GM19455 (cell line): Measurements from ENCODE around the gene DLK1.

ENCODE experiments used
- ATAC-seq: cut with Tn5 transposase; IDR thresholded peaks from one replicate; pipeline ENCODE4 v1.9.1; 2021; ENCODE audit not compliant: unreplicated experiment

The DLK1 gene

DNA sequence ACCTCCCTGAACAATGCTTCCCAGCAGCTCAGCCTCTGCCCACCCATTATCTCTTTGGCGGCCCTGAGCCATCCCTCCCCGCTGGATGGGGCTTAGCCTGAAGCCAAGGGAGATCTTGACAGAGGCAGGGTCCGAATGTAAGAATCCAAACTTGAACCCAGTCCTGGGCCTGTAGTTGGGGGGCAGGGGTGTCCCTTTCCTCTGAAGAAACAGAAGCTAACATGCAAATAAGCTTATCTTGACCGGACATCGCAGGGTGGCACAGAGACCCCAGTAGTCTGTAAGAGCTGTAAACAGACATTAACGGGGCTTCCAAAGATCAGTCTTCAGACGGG is 6.0 kb downstream of the DLK1 start:
- no peak for ATAC-seq

DNA sequence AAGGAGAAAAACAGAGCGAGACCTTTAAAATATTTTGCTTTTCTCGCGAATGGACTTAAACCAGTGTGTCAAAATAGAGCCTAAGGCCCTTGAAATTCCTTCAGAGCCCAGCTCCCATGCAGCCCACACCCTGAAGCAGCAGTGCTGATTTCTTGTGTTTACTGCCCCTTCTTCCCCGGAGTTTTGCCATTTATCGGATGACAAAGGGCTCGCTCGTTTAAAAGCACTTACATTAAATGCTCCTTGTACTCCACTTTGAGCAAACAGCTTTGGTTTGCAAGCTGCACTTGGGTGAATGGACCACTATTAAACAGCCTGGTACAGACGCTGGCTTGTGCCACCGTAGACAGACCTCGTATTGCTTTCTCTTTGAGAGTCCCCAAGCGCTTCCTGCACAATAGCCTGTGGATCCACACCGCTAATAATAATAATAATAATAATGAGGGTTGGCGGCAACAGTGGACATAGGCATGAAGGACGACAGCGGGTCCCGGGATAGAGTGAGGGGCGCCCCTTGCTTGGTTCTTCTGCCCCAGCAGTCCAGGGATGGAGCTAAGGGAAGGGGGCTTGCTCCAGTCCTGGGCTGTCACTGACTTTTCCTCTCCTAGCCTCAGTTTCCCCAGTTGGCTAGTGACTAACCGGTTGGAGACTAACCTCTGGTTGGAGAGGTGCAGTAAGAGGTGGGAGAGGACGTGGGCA is 6.6 kb downstream of the DLK1 start:
- no peak for ATAC-seq

DNA sequence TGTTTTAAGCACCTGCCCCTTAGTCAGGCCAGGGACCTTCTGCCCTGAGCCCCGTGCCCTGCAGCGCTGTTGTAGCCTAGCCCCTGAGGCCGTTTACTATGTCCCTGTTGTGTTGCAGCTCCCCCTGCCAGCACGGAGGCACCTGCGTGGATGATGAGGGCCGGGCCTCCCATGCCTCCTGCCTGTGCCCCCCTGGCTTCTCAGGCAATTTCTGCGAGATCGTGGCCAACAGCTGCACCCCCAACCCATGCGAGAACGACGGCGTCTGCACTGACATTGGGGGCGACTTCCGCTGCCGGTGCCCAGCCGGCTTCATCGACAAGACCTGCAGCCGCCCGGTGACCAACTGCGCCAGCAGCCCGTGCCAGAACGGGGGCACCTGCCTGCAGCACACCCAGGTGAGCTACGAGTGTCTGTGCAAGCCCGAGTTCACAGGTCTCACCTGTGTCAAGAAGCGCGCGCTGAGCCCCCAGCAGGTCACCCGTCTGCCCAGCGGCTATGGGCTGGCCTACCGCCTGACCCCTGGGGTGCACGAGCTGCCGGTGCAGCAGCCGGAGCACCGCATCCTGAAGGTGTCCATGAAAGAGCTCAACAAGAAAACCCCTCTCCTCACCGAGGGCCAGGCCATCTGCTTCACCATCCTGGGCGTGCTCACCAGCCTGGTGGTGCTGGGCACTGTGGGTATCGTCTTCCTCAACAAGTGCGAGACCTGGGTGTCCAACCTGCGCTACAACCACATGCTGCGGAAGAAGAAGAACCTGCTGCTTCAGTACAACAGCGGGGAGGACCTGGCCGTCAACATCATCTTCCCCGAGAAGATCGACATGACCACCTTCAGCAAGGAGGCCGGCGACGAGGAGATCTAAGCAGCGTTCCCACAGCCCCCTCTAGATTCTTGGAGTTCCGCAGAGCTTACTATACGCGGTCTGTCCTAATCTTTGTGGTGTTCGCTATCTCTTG is 7.6 kb downstream of the DLK1 start:
- ATAC-seq: no peak

DNA sequence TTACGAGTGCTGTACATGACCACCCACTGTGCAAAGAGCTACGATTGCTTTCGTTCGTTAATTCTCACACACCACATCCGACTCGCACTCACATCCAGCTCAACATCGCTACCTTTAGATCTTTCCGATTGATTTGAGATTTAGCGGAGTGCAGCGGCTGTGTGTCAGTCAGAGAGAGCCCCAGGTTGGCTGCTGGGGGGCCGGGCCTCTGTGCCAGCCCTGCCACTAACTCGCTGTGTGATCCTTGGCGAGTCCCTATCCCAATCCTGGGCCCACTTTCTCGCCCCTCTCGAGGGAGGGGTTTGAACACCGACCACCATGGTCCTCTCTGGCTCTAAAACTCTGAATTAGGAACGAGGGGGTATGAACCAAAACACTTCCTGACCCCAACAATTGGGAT is 8.6 kb downstream of the DLK1 start:
- ATAC-seq: no peak

DNA sequence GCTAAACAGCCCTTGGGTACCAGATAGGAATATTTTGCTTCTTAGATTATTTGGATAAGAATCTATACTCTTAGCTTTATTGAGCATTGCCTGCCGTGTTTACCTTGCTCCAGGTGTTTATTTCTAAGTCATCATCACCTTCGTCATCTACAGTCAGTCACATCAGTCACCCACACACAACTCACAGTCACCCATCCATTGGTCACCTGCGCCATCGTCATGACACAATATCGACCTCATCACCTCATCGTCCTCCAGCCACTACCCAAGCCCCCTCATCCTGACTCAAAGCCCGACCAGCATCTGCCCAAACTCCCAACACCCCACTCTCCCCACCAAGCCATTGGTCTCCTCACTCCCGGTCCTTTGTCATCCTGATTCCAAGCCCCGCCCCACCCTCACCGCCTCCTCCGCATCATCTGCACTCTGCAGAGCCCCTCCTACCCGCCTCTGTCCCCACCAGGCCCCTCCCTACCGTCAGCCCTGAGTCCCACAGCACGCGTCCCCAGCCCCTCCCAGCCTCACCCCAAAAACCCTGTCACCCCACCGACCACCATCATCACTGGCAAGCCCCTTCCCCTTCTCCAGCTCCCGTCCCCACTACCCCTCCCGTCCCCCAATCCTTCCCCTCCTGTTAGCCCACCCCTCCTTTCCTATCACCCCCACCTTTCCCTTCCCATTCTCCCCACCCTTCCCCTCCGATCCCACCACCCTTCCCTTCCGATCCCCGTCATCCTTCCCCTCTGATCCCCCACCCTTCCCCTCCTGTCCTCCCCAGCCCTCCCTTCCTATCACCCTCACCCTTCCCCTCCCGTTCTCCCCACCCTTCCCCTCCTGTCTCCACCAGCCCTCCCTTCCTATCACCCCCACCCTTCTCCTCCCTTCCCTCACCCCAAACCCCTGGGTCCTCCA is 9.8 kb downstream of the DLK1 start:
- ATAC-seq: no peak

DNA sequence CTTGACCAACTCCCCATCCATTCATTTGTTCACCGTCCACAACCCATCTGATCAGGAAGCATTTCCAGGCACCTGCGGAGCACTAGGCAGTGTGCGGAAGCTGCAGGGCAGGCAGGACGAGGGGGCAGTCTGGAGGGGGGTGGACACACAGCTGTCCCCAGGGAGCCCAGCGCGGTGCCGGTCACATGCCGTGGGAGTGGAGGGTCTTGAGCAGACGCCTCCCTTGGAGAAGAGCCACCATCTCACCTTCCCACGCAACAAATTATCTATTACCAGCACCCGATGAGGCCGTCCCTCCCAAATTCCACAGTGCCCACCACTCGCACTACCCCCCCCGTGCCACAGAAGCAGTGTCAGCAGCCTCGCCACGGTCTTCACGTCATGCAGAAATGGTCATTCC is 10.8 kb downstream of the DLK1 start:
- ATAC-seq: no peak

DNA sequence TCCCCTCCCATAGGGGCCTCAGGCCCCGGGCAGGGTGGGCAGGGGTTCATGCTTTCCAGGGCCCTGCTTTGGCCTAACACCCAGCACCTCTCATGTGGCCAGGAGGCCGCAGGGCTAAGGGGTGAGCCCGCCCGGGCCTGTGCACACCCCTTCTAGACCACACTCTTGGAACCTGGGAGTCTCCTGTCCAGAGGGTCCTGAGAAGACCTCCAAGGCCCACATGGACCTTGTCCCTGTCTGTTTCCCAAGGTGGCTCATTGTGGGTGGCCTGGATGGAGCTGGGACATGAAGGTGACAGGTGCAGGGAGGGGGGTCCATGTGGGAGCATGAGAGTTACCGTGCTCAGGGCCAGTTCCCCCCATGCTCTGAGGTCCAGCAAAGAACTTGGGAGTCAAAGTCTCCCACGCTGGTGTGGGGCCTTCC is 11.6 kb downstream of the DLK1 start:
- no peak for ATAC-seq

DNA sequence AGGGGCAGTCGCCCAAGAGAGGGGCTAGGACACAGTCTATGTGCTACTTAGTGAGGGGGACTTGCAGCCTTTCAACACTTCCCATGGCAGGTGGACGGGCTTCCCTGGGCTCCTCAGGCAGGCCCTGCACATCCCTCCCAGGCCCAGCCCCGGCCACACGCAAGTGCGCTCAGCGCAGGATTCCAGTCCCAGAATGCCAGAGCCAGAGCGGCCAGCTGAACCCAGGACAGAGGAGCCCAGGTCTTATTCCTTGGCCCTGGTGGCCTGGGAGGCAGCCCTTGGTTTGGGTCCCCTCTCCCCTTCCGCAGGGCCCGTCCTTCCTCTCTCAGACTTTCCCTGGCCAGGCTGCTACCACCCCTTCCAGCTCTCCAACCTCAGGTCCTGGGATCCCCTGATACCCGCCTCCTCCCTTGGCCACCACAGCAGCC is 12.0 kb downstream of the DLK1 start:
- no peak for ATAC-seq

DNA sequence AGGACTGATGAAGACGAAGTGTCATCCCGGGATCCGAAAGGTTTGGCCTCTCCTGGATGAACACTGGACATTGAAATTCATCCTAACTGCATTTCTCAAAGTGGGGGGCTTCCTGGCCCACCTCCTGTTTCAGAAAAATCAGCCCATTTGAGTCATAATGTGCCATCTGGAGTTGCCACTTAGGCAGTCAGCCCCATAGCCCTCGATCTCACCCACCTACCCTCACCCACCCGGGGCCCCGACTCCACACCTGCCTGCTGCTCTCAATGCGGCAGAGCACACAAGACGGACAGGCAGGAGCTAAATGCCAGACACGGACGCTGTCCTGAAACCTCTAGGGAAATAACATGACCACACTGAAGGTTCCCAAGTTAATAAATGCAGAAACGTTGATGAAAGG is 12.6 kb downstream of the DLK1 start:
- ATAC-seq: no peak

DNA sequence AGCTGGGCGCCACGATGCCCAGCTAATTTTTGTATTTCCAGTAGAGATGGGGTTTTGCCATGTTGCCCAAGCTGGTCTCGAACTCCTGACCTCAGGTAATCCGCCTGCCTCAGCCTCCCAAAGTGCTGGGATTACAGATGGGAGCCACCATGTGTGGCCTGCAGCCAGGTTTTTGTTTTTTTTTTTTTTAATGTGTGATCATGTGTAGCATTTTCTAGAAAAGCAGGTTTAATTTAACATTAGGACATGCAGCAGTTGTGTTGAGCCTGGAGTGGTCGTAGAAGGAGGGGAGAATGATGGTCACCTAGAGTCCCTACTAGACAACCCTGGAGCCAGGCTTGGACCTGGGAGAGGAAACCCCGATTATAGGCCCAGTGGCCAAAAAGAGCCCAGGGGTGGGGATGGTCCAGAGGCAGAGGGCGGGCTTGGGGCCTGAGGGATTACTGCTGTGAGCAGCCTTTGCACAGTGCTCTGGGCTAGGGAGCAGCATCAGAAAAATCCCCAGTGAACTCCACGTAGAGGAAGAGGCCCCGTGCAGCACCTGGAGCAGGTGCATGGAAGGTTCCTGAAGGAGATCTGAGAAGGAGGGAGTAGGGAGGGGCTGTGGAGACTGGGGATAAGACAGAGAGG is 13.6 kb downstream of the DLK1 start:
- no peak for ATAC-seq

DNA sequence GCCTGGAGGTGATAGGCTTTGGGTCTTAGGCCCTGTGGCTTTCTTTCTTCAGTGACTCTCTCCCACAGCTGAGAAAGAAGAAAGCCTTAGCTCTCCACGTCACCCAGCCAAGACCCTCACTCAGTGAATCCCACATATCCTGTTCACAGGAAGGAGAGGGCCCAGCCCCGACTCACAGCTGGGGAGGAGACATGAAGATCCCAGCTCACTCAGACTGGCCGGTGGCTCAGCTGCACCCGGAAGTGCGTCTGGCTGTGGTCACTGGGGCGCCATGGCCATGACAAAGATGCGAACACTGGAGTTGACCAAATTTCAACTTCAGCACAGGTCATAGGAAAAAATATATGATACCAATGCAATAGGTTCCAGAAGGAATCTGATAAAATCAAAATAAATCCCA is 14.2 kb downstream of the DLK1 start:
- no peak for ATAC-seq

DNA sequence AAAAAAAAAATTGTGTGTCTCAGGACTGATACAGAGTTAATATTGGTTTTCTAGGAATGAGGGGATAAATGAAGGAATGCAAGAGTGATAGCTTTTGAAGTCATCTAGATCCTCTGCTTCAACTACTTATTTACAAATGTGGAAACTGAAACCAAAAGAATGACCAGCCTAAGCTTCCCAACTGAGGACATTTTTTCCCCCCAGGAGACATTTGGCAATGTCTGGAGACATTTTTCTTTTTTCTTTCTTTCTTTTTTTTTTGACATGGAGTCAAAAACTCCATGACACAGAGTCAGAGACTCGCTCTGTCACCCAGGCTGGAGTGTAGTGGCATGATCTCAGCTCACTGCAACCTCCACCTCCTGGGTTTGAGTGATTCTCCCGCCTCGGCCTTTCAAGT is 15.3 kb downstream of the DLK1 start:
- no peak for ATAC-seq

DNA sequence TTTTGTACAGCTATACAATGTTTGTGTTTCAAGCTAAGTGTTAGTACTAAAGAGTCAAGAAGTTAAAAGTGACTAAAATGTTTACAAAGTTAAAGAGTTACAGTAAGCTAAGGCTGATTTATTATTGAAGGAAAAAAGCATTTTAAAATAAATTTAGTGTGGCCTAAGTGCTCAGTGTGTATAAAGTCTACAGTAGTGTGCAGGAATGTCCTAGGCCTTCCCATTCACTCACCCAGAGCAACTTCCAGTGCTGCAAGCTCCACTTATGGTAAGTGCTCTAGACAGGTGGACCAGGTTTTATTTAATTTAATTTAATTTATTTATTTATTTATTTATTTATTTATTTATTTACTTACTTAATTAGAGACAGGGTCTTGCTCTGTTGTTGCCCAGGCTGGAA is 19.6 kb downstream of the DLK1 start:
- no peak for ATAC-seq

DNA sequence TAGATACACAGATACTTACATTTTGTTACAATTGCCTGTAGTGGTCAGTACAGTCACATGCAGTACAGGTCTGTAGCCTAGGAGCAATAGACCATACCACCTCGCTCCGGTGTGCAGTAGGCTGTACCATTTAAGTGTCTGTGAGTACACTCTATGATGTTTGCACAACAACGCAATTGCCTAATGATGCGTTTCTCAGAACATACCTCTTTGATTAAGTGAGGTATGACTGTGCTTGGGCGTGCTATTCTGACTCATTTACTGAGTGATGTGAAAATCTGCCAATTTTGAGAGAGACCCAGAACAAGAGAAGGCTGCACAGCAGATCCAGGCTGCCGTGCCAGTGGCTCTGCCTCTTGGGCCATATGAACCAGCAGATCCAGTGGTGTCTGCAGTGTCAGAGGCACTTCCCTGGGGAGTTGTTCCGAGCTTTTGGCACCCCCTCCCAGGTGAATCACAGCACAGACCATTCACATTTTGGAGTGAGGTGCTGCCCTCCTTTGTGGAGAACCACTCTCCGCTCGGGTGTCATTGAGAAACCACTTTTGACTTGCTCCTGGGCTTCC is 20.4 kb downstream of the DLK1 start:
- ATAC-seq: no peak

DNA sequence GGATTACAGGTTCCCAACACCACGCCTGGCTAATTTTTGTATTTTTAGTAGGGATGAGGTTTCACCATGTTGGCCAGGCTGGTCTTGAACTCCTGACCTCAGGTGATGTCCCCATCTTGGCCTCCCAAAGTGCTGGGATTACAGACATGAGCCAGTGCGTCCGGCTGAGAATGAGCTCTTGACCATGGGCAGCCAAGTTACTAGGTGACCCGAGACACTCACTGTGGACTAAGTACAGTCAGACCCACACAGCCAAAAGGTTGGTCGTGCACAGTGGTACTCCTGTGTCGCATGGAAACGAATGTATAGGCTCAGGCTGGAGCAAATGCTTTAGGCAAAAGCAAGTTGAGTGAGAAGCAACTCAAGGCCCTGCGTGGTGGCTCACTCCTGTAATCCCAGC is 21.0 kb downstream of the DLK1 start:
- ATAC-seq: no peak

DNA sequence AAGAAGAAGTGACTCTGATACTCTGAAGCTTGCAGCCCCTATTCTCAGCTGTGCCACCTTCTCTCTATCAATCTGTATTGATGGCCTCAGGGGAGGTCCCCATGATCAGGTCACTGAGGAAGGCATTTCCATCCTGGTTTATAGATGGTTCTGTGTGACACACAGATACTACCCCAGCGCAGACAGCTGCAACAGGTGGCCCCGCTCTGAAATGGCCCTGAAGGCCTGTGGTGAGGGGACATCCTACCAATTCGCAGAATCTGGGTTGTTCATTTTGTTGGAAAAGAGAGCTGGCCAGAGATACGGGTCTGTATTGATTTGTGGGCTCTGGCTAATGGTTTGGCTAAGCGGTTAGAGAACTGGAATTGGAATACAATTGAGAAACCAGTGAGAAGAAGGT is 21.7 kb downstream of the DLK1 start:
- ATAC-seq: no peak

DNA sequence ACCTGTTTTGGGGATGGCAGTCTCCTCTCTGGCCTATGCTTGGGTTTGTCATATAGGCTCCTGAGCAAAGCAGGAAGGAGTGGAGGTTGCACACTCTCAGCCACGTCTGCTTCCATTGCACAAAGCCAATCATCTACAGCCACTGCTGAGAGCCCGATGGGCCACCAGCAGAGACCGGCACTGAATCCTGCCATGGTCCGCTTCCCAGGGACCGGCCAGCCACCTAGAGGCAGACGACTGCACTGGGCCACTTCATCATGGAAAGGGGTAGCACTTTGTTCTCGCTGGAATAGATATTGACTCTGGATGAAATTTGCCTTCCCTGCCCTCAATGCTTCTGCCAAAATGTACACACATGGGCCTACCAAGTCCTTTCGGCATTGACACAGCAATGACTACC is 22.3 kb downstream of the DLK1 start:
- ATAC-seq: no peak

DNA sequence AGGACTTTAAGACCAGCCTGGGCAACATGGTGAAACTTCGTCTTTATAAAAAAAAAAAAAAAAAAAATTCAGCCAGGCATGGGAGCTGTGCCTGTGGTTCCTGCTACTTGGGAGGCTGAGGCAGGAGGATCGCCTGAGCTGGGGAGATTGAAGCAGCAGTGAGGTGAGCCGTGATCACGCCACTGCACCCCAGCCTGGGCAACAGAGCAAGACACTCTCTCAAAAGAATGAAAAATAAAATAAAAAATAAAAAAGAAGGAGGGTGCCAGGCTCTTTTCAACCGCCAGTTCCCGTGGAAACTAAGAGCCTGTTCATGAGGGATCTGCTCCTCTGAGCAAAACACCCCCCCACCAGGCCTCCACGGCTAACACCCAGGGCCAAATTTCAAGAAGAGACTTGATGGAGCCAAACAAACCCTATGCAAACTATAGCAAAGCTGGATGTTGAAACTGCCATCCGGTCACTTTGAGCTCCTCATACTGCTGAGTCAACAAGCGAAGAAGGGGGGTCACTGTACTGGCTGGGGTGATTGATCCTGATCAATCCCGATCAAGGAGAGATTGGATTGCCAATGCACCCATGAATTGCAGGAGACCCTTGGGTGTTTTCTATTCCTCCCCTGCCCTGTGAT is 23.4 kb downstream of the DLK1 start:
- no peak for ATAC-seq

DNA sequence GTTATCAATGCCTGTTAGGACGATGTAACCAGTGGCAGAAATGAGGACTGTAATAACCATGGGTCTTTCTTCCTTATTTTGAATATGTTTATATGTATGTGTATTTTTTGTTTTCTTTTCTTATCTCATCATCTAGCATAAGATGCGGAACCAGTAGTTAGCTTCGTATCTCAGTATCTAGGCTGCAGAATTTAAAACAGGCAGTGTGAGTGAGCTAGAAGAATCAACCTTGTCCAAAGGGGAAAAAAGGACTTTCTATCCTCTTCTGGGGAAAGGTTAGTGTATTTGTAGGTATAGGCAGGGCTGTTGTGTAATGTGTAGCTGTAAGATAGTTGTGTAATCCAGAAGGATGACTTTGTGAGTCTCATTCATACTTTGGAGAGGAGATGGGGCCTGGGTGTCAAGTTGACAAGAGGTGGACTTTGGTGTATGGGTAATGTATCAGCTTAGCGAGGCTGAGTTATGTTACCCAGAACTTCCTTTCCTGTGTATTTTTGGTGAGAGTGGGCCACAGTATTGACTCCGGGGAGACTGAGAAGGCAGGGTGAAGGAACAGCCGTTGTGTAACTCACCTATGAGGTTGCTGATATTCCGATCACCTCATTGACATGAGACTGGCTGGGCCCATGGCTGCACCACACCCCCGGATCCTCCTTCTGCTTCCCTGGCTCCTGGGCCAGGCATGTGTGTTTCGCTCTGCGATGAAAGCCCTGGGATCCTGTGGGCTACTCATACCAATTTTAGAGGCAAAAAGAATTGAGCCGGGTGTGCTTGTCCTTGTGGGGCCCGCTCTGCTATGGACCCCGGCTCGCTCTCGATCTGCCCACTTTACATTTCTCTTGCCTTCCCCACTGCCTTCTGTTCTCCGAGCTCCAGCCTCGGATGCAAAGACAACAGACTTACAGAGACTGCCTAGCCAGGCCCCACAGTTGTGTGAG is 24.3 kb downstream of the DLK1 start:
- no peak for ATAC-seq
